IMR-90 (cell line): Measurements from ENCODE around the gene CTSL. TPM values are rescaled to one million over a fixed set of nuclear protein-coding genes. Genes with fewer than 3 reads are reported as not detected.
A peak's percentile ranks its signal among the peaks of the same experiment; 100 is the strongest.

ENCODE experiments used
- ATAC-seq: fragments of 200-7000 bp; cut with Tn5 transposase; 2 replicates; pipeline ENCODE4 v1.9.1; 2020; ENCODE audit warnings: low read depth, mild to moderate bottlenecking, moderate library complexity
- BruUV-seq: library from RNA; stranded (reverse); fragments of 400-500 nt; replicated peaks from 2 replicates; lab custom pipeline; 2021; lab: Mats Ljungman, UMichigan
- CTCF ChIA-PET: fragments of 300-600 bp; formaldehyde crosslinking; extraction: SDS; loops from one replicate; lab custom pipeline; 2021; ENCODE audit warnings: antibody characterized with exemption; lab: Yijun Ruan, JAX
- POLR2A ChIA-PET: fragments of 300-600 bp; sonication (Branson Sonifier 250); formaldehyde crosslinking; loops from one replicate; lab custom pipeline; 2022; ENCODE audit warnings: antibody characterized with exemption; ENCODE audit not compliant: unreplicated experiment; lab: Charles Lee
- DNase-seq: peaks from one replicate; pipeline ENCODE4 v3.0.0; 2013
- H2AFZ ChIP-seq: replicated peaks from 2 replicates; pipeline ENCODE3; 2013; ENCODE audit warnings: low read length, mild to moderate bottlenecking; ENCODE audit not compliant: poor library complexity
- H2AK5ac ChIP-seq: 2 replicates; pipeline ENCODE4 v1.6.1; 2013; ENCODE audit warnings: low read depth, low read length, inconsistent platforms
- H2AK9ac ChIP-seq: replicated peaks from 2 replicates; pipeline ENCODE3; 2013; ENCODE audit warnings: mild to moderate bottlenecking, low read depth, low read length, moderate library complexity; ENCODE audit not compliant: poor library complexity
- H2BK120ac ChIP-seq: 2 replicates; pipeline ENCODE4 v1.6.1; 2013; ENCODE audit warnings: low read depth, low read length, inconsistent platforms
- H2BK15ac ChIP-seq: 3 replicates; pipeline ENCODE4 v1.6.1; 2013; ENCODE audit warnings: low read depth, low read length, inconsistent platforms
- H2BK20ac ChIP-seq: 2 replicates; pipeline ENCODE4 v1.6.1; 2013; ENCODE audit warnings: low read depth, mild to moderate bottlenecking, inconsistent platforms, low read length, moderate library complexity
- H2BK5ac ChIP-seq: 2 replicates; pipeline ENCODE4 v1.6.1; 2013; ENCODE audit warnings: mild to moderate bottlenecking, low read depth, low read length, inconsistent platforms; ENCODE audit not compliant: poor library complexity, severe bottlenecking
- H3K14ac ChIP-seq: replicated peaks from 2 replicates; pipeline ENCODE4 v1.6.1; 2013; ENCODE audit warnings: low read depth, low read length, inconsistent platforms
- H3K18ac ChIP-seq: 2 replicates; pipeline ENCODE4 v1.6.1; 2013; ENCODE audit warnings: low read depth, low read length, control low read depth
- H3K23ac ChIP-seq: 2 replicates; pipeline ENCODE4 v1.6.1; 2013; ENCODE audit warnings: low read depth, low read length, inconsistent platforms
- H3K27ac ChIP-seq: 2 replicates; pipeline ENCODE4 v1.5.1; 2013; ENCODE audit warnings: mild to moderate bottlenecking, control low read depth, low read length; ENCODE audit not compliant: insufficient read depth
- H3K27me3 ChIP-seq: 2 replicates; pipeline ENCODE4 v1.6.1; 2013; ENCODE audit warnings: low read length; ENCODE audit not compliant: control insufficient read depth, insufficient read depth
- H3K36me3 ChIP-seq: 2 replicates; pipeline ENCODE4 v1.6.1; 2013; ENCODE audit warnings: low read length, mixed read lengths; ENCODE audit not compliant: control insufficient read depth, insufficient read depth
- H3K4ac ChIP-seq: 2 replicates; pipeline ENCODE4 v1.6.1; 2013; ENCODE audit warnings: low read depth, low read length, inconsistent platforms
- H3K4me1 ChIP-seq: 2 replicates; pipeline ENCODE4 v1.6.1; 2013; ENCODE audit warnings: low read length, mixed read lengths; ENCODE audit not compliant: control insufficient read depth, insufficient read depth
- H3K4me2 ChIP-seq: 2 replicates; pipeline ENCODE4 v1.6.1; 2013; ENCODE audit warnings: low read depth, mild to moderate bottlenecking, control low read depth, low read length, moderate library complexity
- H3K4me3 ChIP-seq: 2 replicates; pipeline ENCODE4 v1.5.1; 2013; ENCODE audit warnings: low read depth, mild to moderate bottlenecking, control low read depth, low read length, moderate library complexity; ENCODE audit not compliant: insufficient read depth
- H3K56ac ChIP-seq: 2 replicates; pipeline ENCODE4 v1.6.1; 2013; ENCODE audit warnings: low read length, inconsistent platforms; ENCODE audit not compliant: insufficient read depth; ENCODE audit errors: extremely low read depth
- H3K79me1 ChIP-seq, 2 experiments: 2 replicates each; pipeline ENCODE4 v1.6.1; 2013; ENCODE audit warnings: low read length in 2 of 2, inconsistent platforms in 1 of 2, low read depth in 1 of 2
- H3K9ac ChIP-seq: 2 replicates; pipeline ENCODE4 v1.6.1; 2013; ENCODE audit warnings: low read depth, low read length, control low read depth
- H3K9me1 ChIP-seq: 2 replicates; pipeline ENCODE4 v1.6.1; 2013; ENCODE audit warnings: low read length, inconsistent platforms; ENCODE audit not compliant: insufficient read depth
- H3K9me3 ChIP-seq: 2 replicates; pipeline ENCODE4 v1.6.1; 2013; ENCODE audit warnings: low read length; ENCODE audit not compliant: control insufficient read depth, insufficient read depth
- H4K20me1 ChIP-seq: 2 replicates; pipeline ENCODE4 v1.6.1; 2013; ENCODE audit warnings: low read length, inconsistent platforms; ENCODE audit not compliant: insufficient read depth
- H4K5ac ChIP-seq: 2 replicates; pipeline ENCODE4 v1.6.1; 2013; ENCODE audit warnings: mild to moderate bottlenecking, low read depth, low read length, control low read depth
- H4K8ac ChIP-seq, 2 experiments: 2 replicates each; pipeline ENCODE4 v1.6.1; 2013; ENCODE audit warnings: low read depth in 2 of 2, low read length in 2 of 2, control low read depth in 1 of 2, inconsistent platforms in 1 of 2
- H4K91ac ChIP-seq: 2 replicates; pipeline ENCODE4 v1.6.1; 2013; ENCODE audit warnings: low read depth, low read length, inconsistent platforms; ENCODE audit not compliant: insufficient read depth
- BHLHE40 ChIP-seq: fragments of 150-350 bp; IDR thresholded peaks from 2 replicates; pipeline ENCODE4 v1.6.1; 2016; ENCODE audit warnings: mild to moderate bottlenecking, low read depth, low read length
- CEBPB ChIP-seq: IDR thresholded peaks from 2 replicates; pipeline ENCODE4 v1.6.1; 2012; ENCODE audit warnings: low read depth, low read length, improper control_type of control experiment
- CHD1 ChIP-seq: IDR thresholded peaks from 2 replicates; pipeline ENCODE4 v1.6.1; 2012; ENCODE audit warnings: low read depth, low read length, improper control_type of control experiment
- CTCF ChIP-seq: conservative IDR thresholded peaks from 2 replicates; pipeline ENCODE4 v1.5.1; 2012; ENCODE audit warnings: mild to moderate bottlenecking, low read depth, low read length, improper control_type of control experiment
- FOS ChIP-seq: fragments of 150-350 bp; IDR thresholded peaks from 2 replicates; pipeline ENCODE4 v1.6.1; 2016; ENCODE audit warnings: low read depth, low read length
- MXI1 ChIP-seq: IDR thresholded peaks from 2 replicates; pipeline ENCODE4 v1.6.1; 2012; ENCODE audit warnings: low read depth, mild to moderate bottlenecking, low read length, moderate library complexity, borderline replicate concordance
- NFE2L2 ChIP-seq: fragments of 150-350 bp; IDR thresholded peaks from 2 replicates; pipeline ENCODE4 v1.6.1; 2016; ENCODE audit warnings: low read depth, mild to moderate bottlenecking, low read length
- POLR2A ChIP-seq: IDR thresholded peaks from 2 replicates; pipeline ENCODE4 v1.6.1; 2012; ENCODE audit warnings: mild to moderate bottlenecking, low read depth, low read length
- RAD21 ChIP-seq: IDR thresholded peaks from 2 replicates; pipeline ENCODE4 v1.6.1; 2012; ENCODE audit warnings: low read length, improper control_type of control experiment
- RCOR1 ChIP-seq: IDR thresholded peaks from 2 replicates; pipeline ENCODE4 v1.6.1; 2012; ENCODE audit warnings: mild to moderate bottlenecking, low read length, improper control_type of control experiment; ENCODE audit not compliant: insufficient replicate concordance
- RFX5 ChIP-seq: IDR thresholded peaks from 2 replicates; pipeline ENCODE4 v1.8.0; 2012; ENCODE audit warnings: low read depth, mild to moderate bottlenecking, low read length, moderate library complexity
- SMC3 ChIP-seq: fragments of 150-350 bp; IDR thresholded peaks from 2 replicates; pipeline ENCODE4 v1.6.1; 2016; ENCODE audit warnings: low read depth, mild to moderate bottlenecking, antibody characterized with exemption, low read length, moderate library complexity
- WGBS, 2 experiments: methylation state at CpG; one replicate each; pipeline versions ENCODE4 v1.1.5 to v1.1.7; 2013; ENCODE audit warnings: missing lambda C conversion rate in 2 of 2; ENCODE audit not compliant: insufficient read length in 1 of 2; ENCODE audit errors: extremely low coverage in 2 of 2; 5-methylcytosine and 5-hydroxymethylcytosine counted together
- dilution Hi-C: fragments of 300-500 bp; cut with HindIII; formaldehyde crosslinking; loops from one replicate; pipeline ENCODE4 v1.14.3; 2018; ENCODE audit warnings: low sequenced_read_pairs; ENCODE audit not compliant: unreplicated experiment
- in situ Hi-C: fragments of 300-500 bp; cut with MboI; formaldehyde crosslinking; loops from 3 replicates; pipeline ENCODE4 v1.14.3; 2019; ENCODE audit warnings: low sequenced_read_pairs, inconsistent platforms, mixed read lengths
- intact Hi-C: fragments of 100-400 bp; cut with micrococcal nuclease; formaldehyde crosslinking; loops from 2 replicates; pipeline ENCODE4 v1.10.0; 2022
- polyA plus RNA-seq, 3 experiments: library from polyadenylated mRNA; depleted of rRNA; stranded (reverse); fragments of >200 nt; gene quantifications; 2 replicates each; pipeline ENCODE4 v1.2.3, GENCODE V29; 2012; ENCODE audit warnings: low replicate concordance in 1 of 3
- total RNA-seq: library from RNA; depleted of rRNA; stranded (reverse); fragments of >200 nt; gene quantifications from 2 replicates; pipeline ENCODE4 v1.2.3, GENCODE V29; 2012
- TF ChIP-seq, protein P1 (sequence below): fragments of 150-350 bp; IDR thresholded peaks from 2 replicates; pipeline ENCODE4 v1.6.1; 2016; ENCODE audit warnings: low read depth, mild to moderate bottlenecking, low read length, moderate library complexity, borderline replicate concordance
- TF ChIP-seq, protein P2 (sequence below): fragments of 150-350 bp; IDR thresholded peaks from 2 replicates; pipeline ENCODE4 v1.6.1; 2017; ENCODE audit warnings: mild to moderate bottlenecking, antibody characterized with exemption, low read length, low read depth

The CTSL gene
- total and polyA plus RNA-seq, 2 of the 4 experiments (the other 2 are of a cell fraction) = 57.0 to 112 TPM

DNA sequence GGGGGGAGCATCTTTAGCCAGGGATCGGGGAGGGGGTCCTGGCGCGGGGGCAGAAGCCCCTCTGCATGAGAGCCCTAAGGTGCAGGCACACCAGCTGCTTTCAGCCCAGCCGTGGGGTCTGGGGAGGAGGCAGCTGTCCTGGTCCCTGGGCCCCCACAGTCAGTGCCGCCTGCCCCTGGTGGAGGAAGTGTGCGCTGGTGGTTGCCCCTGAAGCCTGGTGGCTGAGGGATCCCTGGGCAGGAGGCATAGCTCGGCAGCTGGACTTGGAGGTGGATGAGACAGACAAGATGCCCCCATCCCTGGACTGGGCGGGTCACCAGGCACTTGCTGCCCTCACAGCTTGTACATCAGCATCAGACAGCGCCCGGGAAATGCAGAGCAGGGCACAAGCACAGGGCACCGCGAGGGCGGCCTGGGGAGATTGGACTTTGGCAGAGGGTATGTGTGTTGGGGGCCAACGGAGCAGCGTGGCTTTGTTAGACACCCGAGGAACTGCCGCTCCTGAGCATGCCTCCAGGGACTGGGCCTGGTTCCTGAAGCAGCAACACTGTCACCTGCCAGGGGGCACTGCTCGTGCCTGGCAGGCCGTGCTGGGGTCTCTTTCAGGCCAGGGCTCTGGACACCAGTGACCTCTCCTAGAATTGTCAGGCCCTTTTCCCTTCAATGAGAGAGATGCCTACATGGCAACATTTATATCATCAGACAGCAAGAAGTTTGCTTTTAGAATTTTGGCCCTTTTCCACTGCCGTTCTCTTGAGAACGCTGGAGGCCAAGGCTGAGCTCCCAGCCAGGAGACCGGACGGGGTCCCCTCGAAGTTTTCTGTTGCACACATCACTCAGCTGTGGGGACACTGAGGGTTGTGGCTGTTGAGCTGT is 41.9 kb upstream of the CTSL start:
- intact Hi-C loops (loop anchor here (1.0 to 2.0 kb wide), 2 partner anchors 41 to 129 kb away; no protein-coding TSS in a partner anchor), in situ Hi-C loops (loop anchor here (25.0 kb wide), 2 partner anchors 353 to 1328 kb away; no protein-coding TSS in a partner anchor), dilution Hi-C loops (no loop called here)
- no peak for ATAC-seq
- Histone ChIP-seq H2AFZ (peak overlapping the region; percentile 47), H4K20me1 (no peaks in the 10 kb centered on the region), H3K9me3 (no peaks in the 10 kb centered on the region), H3K27ac (no peak overlapping the region), H4K91ac (no peak overlapping the region), H3K4me1 (peaks cover 4% of the 10 kb centered on the region), H3K23ac (no peak overlapping the region), H3K9ac (no peak overlapping the region), H3K4me2 (no peak overlapping the region), H2BK120ac (no peak overlapping the region), H2BK20ac (no peak overlapping the region), H2BK15ac (no peak overlapping the region), H4K5ac (no peak overlapping the region), H3K4me3 (no peak overlapping the region), H2AK9ac (peak overlapping the region; percentile 67), H3K14ac (no peak overlapping the region), H3K27me3 (peaks cover under 1% of the 10 kb centered on the region), H2BK5ac (no peak overlapping the region), H3K4ac (no peak overlapping the region), H3K79me1 (no peaks in the 10 kb centered on the region), H3K9me1 (no peaks in the 10 kb centered on the region), H3K18ac (no peak overlapping the region), H3K56ac (no peak overlapping the region), H4K8ac (no peak overlapping the region), H3K36me3 (no peaks in the 10 kb centered on the region), H2AK5ac (no peak overlapping the region)
- DNase-seq = no peak
- BruUV-seq = no TSS peak
- 83% methylated on average over 11 of the region's 24 CpGs; no CpG with 5 or more reads in 1 of the 2 experiments for WGBS, 2 experiments
- CTCF ChIA-PET = interaction anchor here (0.6 to 2.4 kb wide), 11 partner anchors 11 to 337 kb away, joined by 3 to 13 read pairs (median 5); no protein-coding TSS in a partner anchor
- POLR2A ChIA-PET = no interaction called here
- TF ChIP-seq, protein P1, sequence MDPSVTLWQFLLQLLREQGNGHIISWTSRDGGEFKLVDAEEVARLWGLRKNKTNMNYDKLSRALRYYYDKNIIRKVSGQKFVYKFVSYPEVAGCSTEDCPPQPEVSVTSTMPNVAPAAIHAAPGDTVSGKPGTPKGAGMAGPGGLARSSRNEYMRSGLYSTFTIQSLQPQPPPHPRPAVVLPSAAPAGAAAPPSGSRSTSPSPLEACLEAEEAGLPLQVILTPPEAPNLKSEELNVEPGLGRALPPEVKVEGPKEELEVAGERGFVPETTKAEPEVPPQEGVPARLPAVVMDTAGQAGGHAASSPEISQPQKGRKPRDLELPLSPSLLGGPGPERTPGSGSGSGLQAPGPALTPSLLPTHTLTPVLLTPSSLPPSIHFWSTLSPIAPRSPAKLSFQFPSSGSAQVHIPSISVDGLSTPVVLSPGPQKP = no peak
- TF ChIP-seq CHD1 (no peak), RCOR1 (no peak), NFE2L2 (no peak), RAD21 (no peak), POLR2A (no peak), BHLHE40 (no peak), MXI1 (no peak), SMC3 (no peak), CEBPB (no peak), FOS (no peak), RFX5 (no peak), CTCF (no peak)
- TF ChIP-seq, protein P2, sequence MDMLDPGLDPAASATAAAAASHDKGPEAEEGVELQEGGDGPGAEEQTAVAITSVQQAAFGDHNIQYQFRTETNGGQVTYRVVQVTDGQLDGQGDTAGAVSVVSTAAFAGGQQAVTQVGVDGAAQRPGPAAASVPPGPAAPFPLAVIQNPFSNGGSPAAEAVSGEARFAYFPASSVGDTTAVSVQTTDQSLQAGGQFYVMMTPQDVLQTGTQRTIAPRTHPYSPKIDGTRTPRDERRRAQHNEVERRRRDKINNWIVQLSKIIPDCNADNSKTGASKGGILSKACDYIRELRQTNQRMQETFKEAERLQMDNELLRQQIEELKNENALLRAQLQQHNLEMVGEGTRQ = no peak
